HG02840 (cell line): ENCODE data around the gene KCNIP4.
A peak's percentile ranks its signal among the peaks of the same experiment; 100 is the strongest.
"Not testable (repeated sequence)": the region's sequence is repeated elsewhere in the genome, so short reads cannot be mapped to it uniquely, and the experiment has no call there.

Experiments
- ATAC-seq: cut with Tn5 transposase; IDR thresholded peaks from one replicate; pipeline ENCODE4 v1.9.1; 2021; ENCODE audit warnings: mild to moderate bottlenecking, moderate library complexity, moderate number of reproducible peaks; ENCODE audit not compliant: unreplicated experiment, low FRiP score

KCNIP4 gene

DNA sequence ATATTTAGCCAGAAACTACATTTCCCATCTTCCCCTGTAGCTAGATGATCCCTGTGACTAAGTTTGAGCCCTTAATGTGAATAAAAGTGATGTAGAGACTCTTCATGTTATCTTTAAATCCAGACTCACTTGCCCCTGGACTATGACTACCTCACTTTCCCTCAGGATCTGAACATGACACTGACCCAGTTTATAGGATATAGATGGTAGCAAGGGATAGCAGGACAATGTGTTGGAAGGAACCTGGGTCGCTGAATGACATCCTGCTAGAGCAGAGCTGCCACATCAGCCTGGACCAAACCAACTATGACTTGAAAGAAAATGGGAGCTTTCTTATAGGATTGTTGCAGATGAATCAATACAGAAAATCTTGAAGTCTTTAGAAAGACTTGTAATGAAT lies 1110.1 kb downstream of the KCNIP4 start:
- no peak for ATAC-seq

DNA sequence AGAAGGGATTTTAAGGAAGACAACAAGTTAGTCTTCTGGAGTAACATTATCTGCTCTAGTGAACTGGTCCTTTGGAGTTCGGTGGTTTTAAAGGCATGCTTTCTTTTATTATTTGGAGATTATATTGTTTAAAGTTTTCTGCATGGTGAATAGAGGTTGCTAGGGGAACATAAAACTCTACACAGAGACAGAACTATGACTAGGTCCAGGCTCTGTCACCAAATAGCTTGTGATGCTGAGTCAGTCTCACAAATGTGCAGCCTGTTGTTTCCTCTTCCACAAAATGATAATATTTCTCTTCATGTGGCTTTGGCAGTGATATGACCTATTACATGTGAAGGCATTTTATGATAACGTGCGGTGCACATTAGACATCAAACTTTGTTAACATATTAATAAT lies 1115.7 kb downstream of the KCNIP4 start:
- ATAC-seq, result no peak

DNA sequence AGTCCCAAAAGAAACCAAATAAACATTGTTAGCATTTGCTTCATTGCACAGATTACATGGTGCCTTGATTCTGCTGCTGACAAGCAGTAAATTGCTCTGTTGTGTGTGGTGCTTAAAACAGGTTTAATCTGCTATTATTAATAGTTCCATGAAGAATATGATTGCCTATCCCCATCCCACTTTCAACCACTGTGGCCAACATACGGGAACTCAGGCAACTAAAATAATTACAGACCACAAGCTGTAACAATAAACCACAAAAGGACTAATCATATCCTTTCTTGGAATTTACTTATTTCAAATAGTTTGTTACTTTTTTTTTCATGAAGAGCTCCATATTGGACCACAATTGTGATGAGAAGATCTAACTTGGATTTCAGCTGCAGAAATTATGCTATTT lies 1116.8 kb downstream of the KCNIP4 start:
- ATAC-seq, result no peak

DNA sequence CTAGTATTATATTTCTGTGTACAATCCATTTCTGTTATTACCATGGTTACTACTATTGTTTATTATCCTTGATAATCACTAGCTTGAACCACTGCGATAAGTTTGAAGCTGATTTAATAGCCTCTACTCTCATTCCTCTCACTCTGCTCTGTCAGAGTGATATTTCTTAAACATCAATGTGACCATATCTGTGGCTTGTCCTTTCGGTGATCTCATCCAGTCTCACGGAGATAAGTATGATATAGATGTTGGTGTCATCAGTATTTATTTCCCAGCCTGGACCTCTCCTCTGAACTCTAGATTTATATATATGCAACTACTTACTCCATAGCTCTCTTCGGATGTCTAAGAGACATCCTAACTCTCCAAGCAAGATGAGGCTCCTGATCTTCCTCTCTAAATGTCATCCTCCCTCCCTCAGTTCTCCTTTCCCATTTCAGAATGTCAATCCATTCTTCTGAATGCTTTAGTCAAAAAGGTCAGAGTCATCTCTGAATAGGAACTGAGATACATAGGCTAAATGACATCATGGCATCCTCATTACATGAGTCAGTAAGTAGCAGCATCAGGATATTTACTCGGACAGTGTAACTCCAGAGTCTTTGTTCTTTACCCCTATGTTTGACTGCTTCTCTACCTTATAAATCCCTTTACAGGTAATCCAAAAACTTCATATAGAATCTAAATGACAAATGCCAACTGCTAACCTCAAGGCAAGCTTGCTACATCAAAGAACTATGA lies 1118.8 kb downstream of the KCNIP4 start:
- no peak for ATAC-seq

DNA sequence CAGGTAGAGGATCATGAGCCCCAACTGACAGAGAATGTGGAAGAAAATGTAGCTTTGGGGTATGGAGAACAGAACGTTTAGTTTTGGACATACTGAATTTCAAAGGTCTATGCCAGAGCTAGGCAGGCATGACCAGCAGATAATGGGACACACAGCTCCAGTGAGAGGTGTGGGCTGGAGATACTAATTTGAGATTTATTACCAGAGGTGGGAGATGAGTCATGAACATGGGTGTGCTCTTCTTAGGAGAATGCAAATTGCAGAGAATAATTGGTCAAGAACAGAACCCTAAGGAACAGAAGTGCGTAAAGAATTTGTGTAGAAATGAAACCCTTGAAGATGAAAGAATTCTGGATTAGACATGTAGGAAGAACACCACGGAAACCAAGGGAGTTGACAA lies 1123.1 kb downstream of the KCNIP4 start:
- no peak for ATAC-seq

DNA sequence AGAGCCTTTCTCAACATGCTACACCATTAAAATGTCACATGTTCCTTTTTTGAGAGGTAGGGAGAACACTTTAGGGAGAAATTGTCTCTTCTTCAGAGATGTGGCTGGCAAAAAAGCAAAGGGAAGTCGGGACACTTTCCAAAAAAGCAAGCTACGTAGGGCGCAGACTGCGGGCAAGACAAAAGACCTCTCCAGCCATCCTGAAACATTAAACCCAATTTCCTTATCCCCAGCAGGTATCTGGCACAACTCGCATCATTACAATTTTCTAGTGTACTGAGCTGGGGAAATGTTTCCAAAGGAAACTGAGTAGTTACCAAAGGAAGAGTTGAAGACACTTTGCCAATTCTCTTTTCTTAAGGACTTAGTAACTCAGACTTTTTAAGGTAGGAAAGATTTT lies 1132.3 kb downstream of the KCNIP4 start:
- no peak for ATAC-seq

DNA sequence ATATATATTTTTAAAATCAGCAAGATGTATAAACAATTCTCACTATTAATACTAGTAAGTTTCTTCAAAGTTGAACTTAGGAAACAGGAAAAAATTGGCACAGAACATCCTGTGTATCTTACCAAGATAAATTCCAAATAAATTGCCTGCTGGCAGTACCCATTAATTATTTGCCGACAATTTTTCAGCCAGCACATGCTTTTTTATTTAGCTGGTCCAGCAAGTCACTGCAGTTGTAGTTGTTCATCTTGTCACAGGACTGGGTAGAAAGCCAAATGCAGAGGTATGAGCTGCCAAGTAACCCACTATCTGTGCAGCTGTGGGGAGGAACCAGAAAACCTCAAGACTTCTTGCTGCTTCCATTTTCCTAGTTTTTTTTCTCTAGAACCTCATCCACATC lies 1134.9 kb downstream of the KCNIP4 start:
- ATAC-seq, result no peak

DNA sequence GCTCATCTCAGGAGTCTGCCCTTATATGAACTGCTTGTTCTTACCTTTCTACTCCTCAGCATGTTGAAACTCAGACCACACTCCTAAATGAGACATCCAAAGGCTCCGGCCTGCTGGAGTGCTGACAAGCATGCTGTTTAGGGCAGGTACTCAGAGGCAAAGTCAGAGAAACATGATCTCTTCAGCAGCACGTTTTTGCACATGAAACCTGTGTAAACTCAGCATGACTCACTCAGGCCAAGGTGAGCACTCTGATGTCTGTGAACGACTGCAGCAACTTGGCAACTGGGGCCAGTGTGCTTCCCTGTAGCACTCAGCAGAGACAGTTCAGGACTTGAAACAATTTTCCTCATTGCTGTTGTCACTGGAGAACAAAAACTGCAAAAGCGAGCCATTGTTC lies 1138.8 kb downstream of the KCNIP4 start:
- no peak for ATAC-seq

DNA sequence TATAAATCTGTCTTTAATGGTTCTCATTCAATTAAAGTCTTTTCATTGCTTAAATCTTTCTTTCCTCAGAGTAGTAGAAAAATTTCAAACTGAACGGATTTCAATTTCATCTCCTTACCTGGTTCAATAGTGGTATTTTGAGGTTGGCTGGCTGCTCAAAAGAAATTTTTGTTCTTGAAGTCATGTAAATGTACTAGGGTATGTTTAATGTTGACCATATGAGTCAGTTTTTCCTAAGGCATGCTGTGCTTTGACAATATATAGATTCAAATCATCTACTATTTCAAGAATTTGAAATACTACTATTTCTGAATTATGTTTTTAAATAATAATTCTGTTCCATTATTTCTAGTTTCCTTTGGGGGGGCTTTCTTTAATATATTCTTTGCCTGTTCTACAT lies 1142.9 kb downstream of the KCNIP4 start:
- ATAC-seq, result no peak

DNA sequence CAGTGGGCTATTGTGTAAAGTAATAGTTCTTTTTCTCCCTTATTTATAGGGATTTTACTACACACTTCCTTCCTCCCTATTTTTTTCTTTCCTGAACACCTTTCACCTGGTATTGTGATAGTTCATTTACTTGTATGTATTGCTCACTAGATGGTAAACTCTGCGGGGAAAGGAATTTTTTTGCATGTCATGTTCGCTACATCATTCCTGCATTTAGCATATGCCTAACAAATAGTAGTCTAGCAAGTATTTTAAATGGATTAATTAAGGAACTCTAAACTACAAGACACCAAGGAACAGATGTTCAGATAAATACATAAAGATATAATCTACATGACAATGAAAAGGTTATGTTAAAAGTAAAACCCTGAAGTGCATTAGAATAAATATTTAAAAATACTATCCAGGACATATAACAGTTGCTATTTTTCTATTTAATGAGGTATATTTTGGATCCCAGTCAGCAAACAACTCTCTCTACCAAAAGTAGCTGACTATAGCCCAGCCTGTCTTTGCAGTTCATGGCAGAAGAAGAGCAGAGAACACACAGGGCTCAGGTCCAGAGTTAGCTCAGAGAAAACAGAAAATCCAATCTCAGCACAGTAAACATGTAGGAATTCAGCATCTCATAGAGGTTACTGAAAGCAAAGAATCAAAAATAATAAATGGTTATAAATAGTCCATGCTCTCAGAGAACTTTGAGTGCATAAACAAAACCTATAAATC lies 1160.5 kb downstream of the KCNIP4 start:
- ATAC-seq, result no peak

DNA sequence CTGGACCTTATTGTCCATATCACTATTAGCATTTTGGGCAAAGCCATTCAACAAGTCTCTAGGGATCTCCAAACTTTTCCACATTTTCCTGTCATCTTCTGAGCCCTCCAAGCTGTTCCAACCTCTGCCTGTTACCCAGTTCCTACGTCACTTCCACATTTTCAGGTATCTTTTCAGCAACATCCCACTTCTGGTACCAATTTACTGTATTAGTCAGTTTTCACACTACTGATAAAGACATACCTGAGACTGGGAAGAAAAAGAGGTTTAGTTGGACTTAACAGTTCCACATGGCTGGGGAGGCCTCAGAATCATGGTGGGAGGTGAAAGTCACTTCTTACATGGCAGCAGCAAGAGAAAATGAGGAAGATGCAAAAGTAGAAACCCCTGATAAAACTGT lies 1165.4 kb downstream of the KCNIP4 start:
- ATAC-seq, result not testable (repeated sequence)

DNA sequence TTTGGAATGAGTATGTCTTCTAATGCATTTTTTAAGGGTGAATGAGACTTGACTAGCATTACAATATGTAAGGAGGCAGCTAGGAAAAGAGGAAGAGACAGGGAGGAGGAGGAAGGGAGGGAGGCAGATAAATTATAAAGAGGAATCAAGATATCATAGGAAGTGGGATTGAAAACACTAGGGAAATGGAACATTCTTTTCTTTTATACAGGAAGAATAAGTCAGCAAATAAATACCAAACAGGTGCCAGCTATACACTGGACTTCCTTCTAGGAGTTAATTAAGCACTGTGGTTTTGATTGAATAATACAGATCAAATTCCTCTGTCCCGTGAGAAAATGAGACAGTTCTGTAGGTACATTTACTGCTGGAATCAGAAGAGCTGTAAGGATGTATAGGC lies 1169.7 kb downstream of the KCNIP4 start:
- no peak for ATAC-seq

DNA sequence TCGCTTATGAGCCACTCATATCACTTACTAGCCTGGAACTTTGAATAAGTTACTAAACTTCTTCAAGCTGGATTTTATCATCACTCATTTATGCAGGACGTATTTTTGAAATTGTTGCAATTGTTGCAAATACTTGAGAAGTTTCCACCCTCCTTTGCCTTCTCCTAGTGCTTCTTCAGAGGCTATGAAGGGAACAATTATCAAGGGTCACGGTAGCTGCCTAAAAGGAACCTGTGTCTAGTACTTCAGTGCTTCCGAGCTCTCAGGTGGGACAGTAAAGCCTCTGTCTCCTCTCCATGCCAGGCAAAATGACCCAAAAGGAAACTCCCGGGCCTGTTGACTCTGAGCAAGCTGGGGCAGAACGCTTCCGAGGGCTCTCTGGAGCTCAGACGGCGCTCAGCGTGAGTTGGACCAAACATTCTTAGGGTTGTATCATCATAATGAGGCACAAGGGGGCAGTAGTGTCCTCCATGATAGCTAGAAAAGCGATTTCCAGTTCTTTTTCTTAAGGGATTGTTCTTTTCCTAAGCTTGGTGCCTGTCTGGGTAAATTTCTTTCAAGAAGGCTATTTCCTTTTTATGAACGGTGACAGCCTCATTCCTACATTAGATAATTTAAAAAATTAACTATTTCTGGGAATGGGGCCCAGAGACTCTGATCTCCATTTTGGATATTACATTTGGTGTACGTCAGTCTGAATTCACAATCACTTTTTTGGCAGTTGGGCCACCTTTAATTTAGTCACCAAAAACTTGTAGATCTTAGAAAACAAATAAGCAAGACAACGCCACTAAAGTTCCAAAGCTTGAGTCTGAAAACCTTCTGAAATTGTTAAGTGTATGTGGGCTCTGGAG lies 1175.2 kb downstream of the KCNIP4 start:
- no peak for ATAC-seq

DNA sequence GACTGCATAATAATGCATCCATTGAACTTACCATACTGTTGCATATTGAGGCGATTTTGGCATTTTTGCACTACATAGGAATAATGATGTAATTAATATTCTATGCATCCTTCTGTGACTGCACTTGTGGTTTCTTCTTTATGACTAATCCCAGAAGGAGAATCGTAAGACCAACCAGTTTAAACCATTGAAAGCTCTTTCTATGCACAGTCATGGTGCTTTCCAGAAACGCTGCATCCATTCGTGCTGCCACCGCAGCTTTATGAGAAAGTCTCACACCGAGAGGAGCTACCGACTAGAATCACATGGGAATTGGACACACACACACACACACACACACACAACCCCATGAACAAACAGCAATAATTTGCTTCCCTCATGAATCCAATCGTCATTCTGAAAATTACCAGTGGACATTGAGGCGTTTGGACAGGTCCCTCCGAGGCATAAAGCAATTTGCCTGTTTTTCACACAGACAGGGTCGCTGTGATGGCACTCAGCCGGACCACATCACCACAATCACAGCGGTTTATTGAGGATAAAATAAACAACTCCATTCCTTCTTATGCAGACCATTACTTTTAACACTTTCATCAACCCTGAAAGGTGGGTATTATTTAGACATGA lies 1184.1 kb downstream of the KCNIP4 start:
- no peak for ATAC-seq

DNA sequence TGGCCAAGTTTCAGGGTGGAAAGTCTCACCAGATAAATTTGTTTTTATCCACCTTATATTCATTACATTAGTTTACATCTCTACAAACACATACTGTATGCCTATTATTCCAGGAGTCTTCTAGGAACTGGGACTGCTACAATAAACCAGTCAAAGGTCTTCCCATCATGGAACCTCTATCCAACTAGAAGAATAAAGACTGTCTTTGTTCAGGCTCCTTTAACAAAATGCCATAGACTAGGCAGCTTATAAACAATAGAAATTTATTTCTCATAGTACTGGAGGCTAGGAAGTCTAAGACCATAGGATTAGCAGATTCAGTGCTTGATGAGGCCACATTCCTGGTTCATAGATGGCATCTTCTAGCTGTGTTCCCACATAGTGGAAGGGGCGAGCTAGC lies 1186.7 kb downstream of the KCNIP4 start:
- ATAC-seq, result no peak

DNA sequence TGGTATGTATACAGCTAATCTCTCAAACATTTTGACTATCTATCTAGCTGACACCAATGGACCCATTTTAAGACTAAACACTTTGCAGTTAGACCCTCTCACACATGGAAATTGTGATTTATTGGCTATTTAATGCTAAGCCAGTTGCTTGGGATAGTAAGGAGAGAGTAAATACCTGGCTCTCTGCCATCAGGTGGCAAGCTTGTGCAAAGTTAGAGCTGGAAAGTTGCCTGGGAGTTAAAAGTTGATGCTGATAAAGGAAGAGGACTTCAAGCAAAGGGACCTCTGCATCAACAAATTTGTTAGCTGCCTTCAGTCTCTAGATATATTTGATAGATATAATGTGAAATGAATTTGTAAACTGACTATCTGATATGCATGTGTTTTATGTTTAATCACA lies 1187.2 kb downstream of the KCNIP4 start:
- ATAC-seq, result no peak

DNA sequence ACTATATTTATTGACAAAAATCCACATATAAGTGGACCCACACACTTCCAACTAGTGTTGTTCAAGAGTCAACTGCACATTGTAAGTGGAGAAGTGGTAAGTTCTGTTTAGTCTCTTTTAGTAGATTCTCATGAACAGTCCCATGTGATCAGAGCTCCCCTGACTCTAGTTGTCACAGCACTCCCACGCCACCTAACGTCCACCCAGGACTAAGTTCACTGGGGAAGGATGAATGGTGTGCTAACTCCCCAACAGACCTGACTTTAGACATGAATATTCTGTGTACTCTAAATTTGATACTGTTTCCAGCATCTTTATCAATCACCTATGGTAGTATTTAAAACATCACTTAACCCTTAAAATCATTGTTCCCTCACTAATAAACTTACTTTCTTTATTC lies 1188.5 kb downstream of the KCNIP4 start:
- ATAC-seq, result peak; percentile 58

DNA sequence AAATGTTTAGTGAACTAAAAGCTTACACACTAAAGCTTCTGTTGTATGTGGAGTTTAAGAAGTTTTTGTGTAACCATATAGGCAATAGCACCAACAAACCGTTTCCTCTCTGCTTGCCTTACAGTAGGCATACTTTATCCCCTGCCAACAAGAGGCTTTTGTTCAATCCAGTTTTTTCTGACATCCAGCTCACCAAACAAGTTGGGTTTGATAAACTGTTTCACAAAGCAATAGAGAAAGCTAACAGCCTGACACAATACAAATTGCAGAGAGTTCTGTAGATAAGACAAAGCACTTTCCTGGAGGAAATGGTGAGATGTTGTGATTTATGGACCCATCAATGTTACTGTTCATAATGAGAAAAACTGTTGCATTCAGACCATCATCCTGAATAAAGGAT lies 1194.5 kb downstream of the KCNIP4 start:
- ATAC-seq, result no peak

DNA sequence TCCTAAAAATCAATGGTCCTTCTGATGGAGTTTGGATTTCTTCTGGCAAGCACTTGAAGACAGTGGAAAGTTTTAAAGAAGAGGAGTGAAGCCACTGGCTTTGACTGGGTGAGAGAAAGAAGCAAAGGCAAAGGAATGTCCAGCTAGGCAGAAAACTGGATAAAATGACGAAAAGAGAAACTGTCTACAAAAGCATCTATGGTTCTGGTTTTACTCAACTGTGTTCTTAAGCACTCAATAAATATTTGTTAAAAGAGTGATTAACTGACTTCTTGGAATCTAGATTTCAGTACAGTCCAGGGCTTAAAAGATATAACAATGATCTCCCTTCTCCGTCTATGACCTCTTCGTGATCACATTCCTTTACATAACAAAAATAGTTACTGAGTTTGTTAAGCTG lies 1195.9 kb downstream of the KCNIP4 start:
- no peak for ATAC-seq

DNA sequence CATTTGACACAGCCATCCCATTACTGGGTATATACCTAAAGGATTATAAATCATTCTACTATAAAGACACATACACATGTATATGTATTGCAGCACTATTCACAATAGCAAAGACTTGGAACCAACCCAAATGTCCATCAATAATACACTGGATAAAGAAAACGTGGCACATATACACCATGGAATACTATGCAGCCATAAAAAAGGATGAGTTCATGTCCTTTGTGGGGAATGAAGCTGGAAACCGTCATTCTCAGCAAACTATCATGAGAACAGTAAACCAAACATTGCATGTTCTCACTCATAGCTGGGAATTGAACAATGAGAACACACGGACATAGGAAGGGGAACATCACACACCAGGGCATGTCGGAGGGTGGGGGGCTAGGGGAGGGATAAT lies 1202.6 kb downstream of the KCNIP4 start:
- not testable (repeated sequence) for ATAC-seq

DNA sequence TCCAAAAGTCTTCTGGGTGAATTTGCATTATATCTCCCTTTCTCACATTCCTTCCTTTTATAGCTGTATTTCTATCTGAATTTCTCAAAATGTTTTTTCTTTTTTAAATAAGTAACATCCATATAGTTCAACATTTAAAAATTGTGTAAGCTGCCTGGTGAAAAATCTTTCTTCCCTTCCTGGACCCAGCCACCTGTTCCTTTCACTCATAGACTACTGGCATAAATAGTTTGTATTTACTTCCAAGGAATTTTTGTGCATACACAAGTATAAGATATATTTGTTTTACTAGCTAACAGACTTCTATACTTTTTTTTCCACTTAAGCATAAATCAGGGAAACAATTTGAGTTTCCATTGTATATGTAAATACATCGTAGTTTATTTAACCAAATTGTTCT lies 1212.6 kb downstream of the KCNIP4 start:
- no peak for ATAC-seq
